ENCODE data around the gene FRAS1. TPM values are rescaled to one million over a fixed set of nuclear protein-coding genes. Genes with fewer than 3 reads are reported as not detected.

Gene FRAS1
- total and polyA plus RNA-seq, 2 donors (not counting 3 experiments of a cell fraction or from before 2014, with no cell fraction given), result 1.4 to 3.6 TPM

DNA sequence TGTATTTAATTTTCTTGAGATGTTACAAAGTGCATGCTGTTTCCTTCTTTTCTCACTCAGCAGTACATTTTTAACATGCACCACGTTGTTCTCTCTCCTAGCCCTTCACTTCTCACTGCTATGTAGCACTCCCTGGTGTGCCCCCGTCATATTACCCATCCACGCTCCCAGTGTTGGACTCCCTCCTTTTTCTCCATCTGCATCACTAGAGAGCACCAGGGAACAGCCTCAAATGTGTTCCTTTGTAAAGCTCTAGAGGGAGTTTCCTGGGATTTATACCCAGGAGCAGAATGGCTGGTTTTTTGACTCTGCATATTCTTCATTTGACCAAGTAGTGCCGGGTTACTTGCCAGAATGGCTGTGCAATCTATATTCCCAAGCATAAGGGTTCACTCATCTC, 254.2 kb downstream of the FRAS1 start:
- no peak for FAIRE-seq
- Histone ChIP-seq H3K27me3 (ENCODE audit: control insufficient read depth in 2 of 2, insufficient read depth in 2 of 2, low read length in 2 of 2) (no peaks in the 10 kb centered on the region), H2AFZ (ENCODE audit: low read depth, low read length) (no peak overlapping the region), H3K79me2 (ENCODE audit: control insufficient read depth, insufficient read depth, low read length) (no peaks in the 10 kb centered on the region), H3K4me2 (ENCODE audit: insufficient read depth, low read length) (no peak overlapping the region), H3K4me1 (ENCODE audit: control insufficient read depth, extremely low read depth, insufficient read depth, low read length) (no peaks in the 10 kb centered on the region), H3K9me1 (replicated peaks; ENCODE audit: control insufficient read depth, extremely low read depth, insufficient read depth, low read length) (no peaks in the 10 kb centered on the region), H3K4me3 (replicated peaks in 1 of 3; ENCODE audit: insufficient read depth in 1 of 3, low read depth in 1 of 3, low read length in 3 of 3) (no peak overlapping the region), H4K20me1 (replicated peaks; ENCODE audit: control insufficient read depth, extremely low read depth, insufficient read depth, low read length) (no peaks in the 10 kb centered on the region), H3K27ac (ENCODE audit: insufficient read depth, low read depth, low read length) (no peak overlapping the region), H3K9me3 (replicated peaks; ENCODE audit: control insufficient read depth, insufficient read depth, low read length) (no peaks in the 10 kb centered on the region), H3K9ac (replicated peaks; ENCODE audit: extremely low read depth, insufficient read depth, low read length) (no peak overlapping the region), H3K36me3 (ENCODE audit: control insufficient read depth in 2 of 2, extremely low read depth in 1 of 2, insufficient read depth in 2 of 2, low read length in 2 of 2) (no peaks in the 10 kb centered on the region)
- dilution Hi-C loops (cut with MboI; ENCODE audit: extremely low pct_ligation_motif_present, low sequenced_read_pairs) (no loop called here), intact Hi-C loops (cut with micrococcal nuclease) (no loop called here)
- TF ChIP-seq FOS (IDR thresholded peaks at IDR 0.05; ENCODE audit: borderline replicate concordance, insufficient read depth, low read length) (no peak), POLR2AphosphoS5 (IDR thresholded peaks at IDR 0.05; ENCODE audit: insufficient read depth, low read depth, low read length) (no peak), POLR2A (IDR thresholded peaks at IDR 0.05; ENCODE audit: low read depth, low read length) (no peak), GATA2 (IDR thresholded peaks at IDR 0.05; ENCODE audit: insufficient read depth, insufficient read length, low read depth, low read length) (no peak), EZH2 (IDR thresholded peaks at IDR 0.05; ENCODE audit: borderline replicate concordance, low read depth, low read length, severe bottlenecking) (no peak), MAX (IDR thresholded peaks at IDR 0.05; ENCODE audit: insufficient read depth, insufficient read length) (no peak), JUN (IDR thresholded peaks at IDR 0.05; ENCODE audit: borderline replicate concordance, insufficient read depth, insufficient read length, low read depth) (no peak), MYC (IDR thresholded peaks at IDR 0.05; ENCODE audit: low read depth, low read length) (no peak)
- TF ChIP-seq, protein P1, sequence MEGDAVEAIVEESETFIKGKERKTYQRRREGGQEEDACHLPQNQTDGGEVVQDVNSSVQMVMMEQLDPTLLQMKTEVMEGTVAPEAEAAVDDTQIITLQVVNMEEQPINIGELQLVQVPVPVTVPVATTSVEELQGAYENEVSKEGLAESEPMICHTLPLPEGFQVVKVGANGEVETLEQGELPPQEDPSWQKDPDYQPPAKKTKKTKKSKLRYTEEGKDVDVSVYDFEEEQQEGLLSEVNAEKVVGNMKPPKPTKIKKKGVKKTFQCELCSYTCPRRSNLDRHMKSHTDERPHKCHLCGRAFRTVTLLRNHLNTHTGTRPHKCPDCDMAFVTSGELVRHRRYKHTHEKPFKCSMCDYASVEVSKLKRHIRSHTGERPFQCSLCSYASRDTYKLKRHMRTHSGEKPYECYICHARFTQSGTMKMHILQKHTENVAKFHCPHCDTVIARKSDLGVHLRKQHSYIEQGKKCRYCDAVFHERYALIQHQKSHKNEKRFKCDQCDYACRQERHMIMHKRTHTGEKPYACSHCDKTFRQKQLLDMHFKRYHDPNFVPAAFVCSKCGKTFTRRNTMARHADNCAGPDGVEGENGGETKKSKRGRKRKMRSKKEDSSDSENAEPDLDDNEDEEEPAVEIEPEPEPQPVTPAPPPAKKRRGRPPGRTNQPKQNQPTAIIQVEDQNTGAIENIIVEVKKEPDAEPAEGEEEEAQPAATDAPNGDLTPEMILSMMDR (IDR thresholded peaks at IDR 0.05; ENCODE audit: extremely low read depth in 1 of 2, insufficient read depth in 1 of 2, low read depth in 1 of 2, low read length in 2 of 2), result no peak
- CTCF ChIA-PET, result no interaction called here
- no peak for DNase-seq (ENCODE audit: low read depth, low spot score)
- no TSS peak for BruUV-seq (replicated peaks)
- POLR2A ChIA-PET, result no interaction called here

Data from endothelial cell of umbilical vein (primary cell).